Testis (tissue), 2 donors: ENCODE data around the gene MGAT1.

Experiments used
- CTCF ChIP-seq, 3 experiments: fragments of 450-650 bp in 2 of 3; fragments of 200-600 bp in 1 of 3; sonication (generic) in 1 of 3; IDR thresholded peaks; one replicate each; pipeline ENCODE4 v1.5.1; 2016 to 2019; ENCODE audit warnings: antibody characterized with exemption in 3 of 3, mild to moderate bottlenecking in 2 of 3, moderate library complexity in 1 of 3
- POLR2A ChIP-seq: fragments of 450-650 bp; IDR thresholded peaks from one replicate; pipeline ENCODE4 v1.6.1; 2017; ENCODE audit warnings: antibody characterized with exemption, mild to moderate bottlenecking, moderate library complexity

- TF ChIP-seq CTCF (IDR thresholded peaks at IDR 0.05) (no peak), POLR2A (no peak)
Observed at GRCh38 chr5:180775624-180776023, 27.0 kb downstream of the MGAT1 start.
